Osteoblast (primary cell): Measurements from ENCODE around the gene PTRHD1. TPM values are rescaled to one million over a fixed set of nuclear protein-coding genes. Genes with fewer than 3 reads are reported as not detected.
"Not testable (repeated sequence)": the region's sequence is repeated elsewhere in the genome, so short reads cannot be mapped to it uniquely, and the experiment has no call there.

Experiments
- DNase-seq: peaks from one replicate; pipeline ENCODE4 v3.0.0; 2011; ENCODE audit warnings: low spot score, mixed read lengths; ENCODE audit not compliant: insufficient read length; ENCODE audit errors: missing footprints
- H2AFZ ChIP-seq: 2 replicates; pipeline ENCODE4 v1.6.0; 2011; ENCODE audit warnings: mild to moderate bottlenecking, low read length
- H3K27ac ChIP-seq: 2 replicates; pipeline ENCODE4 v1.5.1; 2011; ENCODE audit warnings: mild to moderate bottlenecking, low read depth, low read length, moderate library complexity
- H3K27me3 ChIP-seq: 2 replicates; pipeline ENCODE4 v1.6.0; 2012; ENCODE audit warnings: mild to moderate bottlenecking, control low read depth, inconsistent platforms, low read length, moderate library complexity; ENCODE audit not compliant: insufficient read depth
- H3K36me3 ChIP-seq: 2 replicates; pipeline ENCODE4 v1.5.1; 2011; ENCODE audit warnings: mild to moderate bottlenecking, low read length, control low read depth, moderate library complexity; ENCODE audit not compliant: insufficient read depth
- H3K4me1 ChIP-seq: 2 replicates; pipeline ENCODE4 v1.5.1; 2011; ENCODE audit warnings: mild to moderate bottlenecking, low read length, control low read depth, moderate library complexity; ENCODE audit not compliant: insufficient read depth
- H3K4me2 ChIP-seq: 2 replicates; pipeline ENCODE4 v1.6.0; 2011; ENCODE audit warnings: mild to moderate bottlenecking, low read length; ENCODE audit not compliant: insufficient read depth
- H3K4me3 ChIP-seq: fragments of 200-600 bp; sonication (generic); 3 replicates; pipeline ENCODE4 v1.5.1; 2012; ENCODE audit warnings: mild to moderate bottlenecking, low read length, inconsistent platforms; ENCODE audit not compliant: insufficient read depth
- H3K79me2 ChIP-seq: 2 replicates; pipeline ENCODE4 v1.6.0; 2012; ENCODE audit warnings: mild to moderate bottlenecking, low read length, control low read depth, inconsistent platforms; ENCODE audit not compliant: insufficient read depth
- H3K9me3 ChIP-seq: 2 replicates; pipeline ENCODE4 v1.5.1; 2011; ENCODE audit warnings: low read depth, low read length, control low read depth
- H4K20me1 ChIP-seq: 2 replicates; pipeline ENCODE4 v1.6.0; 2012; ENCODE audit warnings: mild to moderate bottlenecking, low read length, control low read depth; ENCODE audit not compliant: insufficient read depth
- CTCF ChIP-seq: IDR thresholded peaks from 2 replicates; pipeline ENCODE4 v1.5.1; 2011; ENCODE audit warnings: mild to moderate bottlenecking, low read depth, low read length, moderate library complexity; ENCODE audit errors: extremely low read depth
- total RNA-seq: library from RNA; depleted of rRNA; stranded (reverse); fragments of >200 nt; gene quantifications from 2 replicates; pipeline ENCODE4 v1.2.3, GENCODE V29; 2012

PTRHD1 gene
- total RNA-seq, 1 donor: 25.0 TPM

GRCh38 chr2:24813691-24814137 is 20.5 kb upstream of the PTRHD1 start:
- H2AFZ ChIP-seq: no peak overlapping the region
- H3K27me3 ChIP-seq: no peaks in the 10 kb centered on the region
- H3K9me3 ChIP-seq: no peaks in the 10 kb centered on the region
- peaks cover 16% of the 10 kb centered on the region for H3K4me1 ChIP-seq
- H3K27ac ChIP-seq: no peak overlapping the region
- H3K4me2 ChIP-seq: no peak overlapping the region
- H3K4me3 ChIP-seq: no peak overlapping the region
- TF ChIP-seq CTCF: no peak
- peaks cover 67% of the 10 kb centered on the region for H3K79me2 ChIP-seq
- H3K36me3 ChIP-seq: peaks cover 24% of the 10 kb centered on the region
- DNase-seq: peak; percentile 62
- no peaks in the 10 kb centered on the region for H4K20me1 ChIP-seq

- no peak for DNase-seq
- peaks cover 2% of the 10 kb centered on the region for H3K4me1 ChIP-seq
- H3K36me3 ChIP-seq: no peaks in the 10 kb centered on the region
- no peak for TF ChIP-seq CTCF
- H3K4me2 ChIP-seq: peak overlapping the region; percentile 44
- H3K4me3 ChIP-seq: no peak overlapping the region
- peaks cover 84% of the 10 kb centered on the region for H3K79me2 ChIP-seq
- H3K9me3 ChIP-seq: no peaks in the 10 kb centered on the region
- H3K27me3 ChIP-seq: no peaks in the 10 kb centered on the region
- peak overlapping the region; percentile 9 for H3K27ac ChIP-seq
- H4K20me1 ChIP-seq: no peaks in the 10 kb centered on the region
- peak overlapping the region; percentile 27 for H2AFZ ChIP-seq
Observed at GRCh38 chr2:24809316-24810007, 16.3 kb upstream of the PTRHD1 start.

- no peak for TF ChIP-seq CTCF
- H3K9me3 ChIP-seq: no peaks in the 10 kb centered on the region
- H3K4me3 ChIP-seq: no peak overlapping the region
- no peaks in the 10 kb centered on the region for H4K20me1 ChIP-seq
- H3K36me3 ChIP-seq: no peaks in the 10 kb centered on the region
- H3K27ac ChIP-seq: peak overlapping the region; percentile 31
- H3K79me2 ChIP-seq: peaks cover 58% of the 10 kb centered on the region
- H3K4me2 ChIP-seq: no peak overlapping the region
- H2AFZ ChIP-seq: no peak overlapping the region
- H3K4me1 ChIP-seq: peaks cover 2% of the 10 kb centered on the region
- DNase-seq: no peak
- no peaks in the 10 kb centered on the region for H3K27me3 ChIP-seq
Observed at GRCh38 chr2:24806661-24807036, 13.5 kb upstream of the PTRHD1 start.

GRCh38 chr2:24805811-24806660 is 12.8 kb upstream of the PTRHD1 start:
- not testable (repeated sequence) for H2AFZ ChIP-seq, H3K4me2 ChIP-seq, H4K20me1 ChIP-seq, H3K27me3 ChIP-seq, H3K36me3 ChIP-seq, H3K9me3 ChIP-seq, H3K4me1 ChIP-seq, DNase-seq, H3K4me3 ChIP-seq
- H3K79me2 ChIP-seq: peaks cover 59% of the 10 kb centered on the region
- peak overlapping the region; percentile 31 for H3K27ac ChIP-seq

- not testable (repeated sequence) for H2AFZ ChIP-seq, H4K20me1 ChIP-seq, H3K27me3 ChIP-seq, H3K4me2 ChIP-seq, DNase-seq, H3K36me3 ChIP-seq, H3K4me1 ChIP-seq, H3K27ac ChIP-seq, H3K9me3 ChIP-seq, H3K4me3 ChIP-seq
- H3K79me2 ChIP-seq: peaks cover 49% of the 10 kb centered on the region
Observed at GRCh38 chr2:24800487-24800886, 7.3 kb upstream of the PTRHD1 start.
